ENCODE data around the gene PCDHGA9.
A peak's percentile ranks its signal among the peaks of the same experiment; 100 is the strongest.
"Not testable (repeated sequence)": the region's sequence is repeated elsewhere in the genome, so short reads cannot be mapped to it uniquely, and the experiment has no call there.

The PCDHGA9 gene

GRCh38 chr5:141371572-141372475, 30.8 kb upstream of the PCDHGA9 start:
- Mint-ChIP-seq H3K36me3 (ENCODE audit: low read depth) (peaks cover 1% of the 10 kb centered on the region), H3K9me3 (peaks cover 34% of the 10 kb centered on the region), H3K4me1 (ENCODE audit: low read depth) (peaks cover 2% of the 10 kb centered on the region), H3K4me3 (no peak overlapping the region), H3K27ac (no peak overlapping the region), H3K27me3 (ENCODE audit: low read depth) (peaks cover 14% of the 10 kb centered on the region)
- no peak for DNase-seq (ENCODE audit: low spot score)

- no peak within 1 kb of the TSS for H3K4me3 Mint-ChIP-seq
- H3K27me3 Mint-ChIP-seq (ENCODE audit: low read depth): peaks cover 12% of the 10 kb centered on the region
- peaks cover 34% of the 10 kb centered on the region for H3K9me3 Mint-ChIP-seq
- no peak within 1 kb of the TSS for H3K27ac Mint-ChIP-seq
- H3K4me1 Mint-ChIP-seq (ENCODE audit: low read depth): peaks cover 2% of the 10 kb centered on the region
- DNase-seq (ENCODE audit: low spot score): no peak
- H3K36me3 Mint-ChIP-seq (ENCODE audit: low read depth): peaks cover 1% of the 10 kb centered on the region
Observed at GRCh38 chr5:141373673-141374317, 28.8 kb upstream of the PCDHGA9 start, which contains the start of gene PCDHGA6. Gene PCDHGA6 (plus strand): TSS chr5:141373891. CDS start chr5:141374084, 193 bp downstream.

GRCh38 chr5:141374627-141375026, 28.0 kb upstream of the PCDHGA9 start:
- peaks cover 1% of the 10 kb centered on the region for H3K36me3 Mint-ChIP-seq (ENCODE audit: low read depth)
- no peak overlapping the region for H3K27ac Mint-ChIP-seq
- H3K9me3 Mint-ChIP-seq: peaks cover 34% of the 10 kb centered on the region
- no peak for DNase-seq (ENCODE audit: low spot score)
- no peak overlapping the region for H3K4me3 Mint-ChIP-seq
- peaks cover 2% of the 10 kb centered on the region for H3K4me1 Mint-ChIP-seq (ENCODE audit: low read depth)
- H3K27me3 Mint-ChIP-seq (ENCODE audit: low read depth): peaks cover 12% of the 10 kb centered on the region

- not testable (repeated sequence) for H3K27ac Mint-ChIP-seq
Observed at GRCh38 chr5:141375444-141376155, 27.0 kb upstream of the PCDHGA9 start.

GRCh38 chr5:141382469-141383294, 19.9 kb upstream of the PCDHGA9 start, which contains the start of gene PCDHGA7:
Gene PCDHGA7 (plus strand): TSS chr5:141382742. CDS start chr5:141382900, 158 bp downstream.
- H3K9me3 Mint-ChIP-seq: peaks cover 18% of the 10 kb centered on the region
- no peak for DNase-seq (ENCODE audit: low spot score)
- peak within 1 kb of the TSS; percentile 79 for H3K4me3 Mint-ChIP-seq
- peaks cover 26% of the 10 kb centered on the region for H3K27me3 Mint-ChIP-seq (ENCODE audit: low read depth)
- H3K36me3 Mint-ChIP-seq (ENCODE audit: low read depth): no peaks in the 10 kb centered on the region
- no peaks in the 10 kb centered on the region for H3K4me1 Mint-ChIP-seq (ENCODE audit: low read depth)
- no peak within 1 kb of the TSS for H3K27ac Mint-ChIP-seq

More at GRCh38 chr5:141375444-141376155, 27.0 kb upstream of the PCDHGA9 start:
- H3K27me3 Mint-ChIP-seq (ENCODE audit: low read depth); DNase-seq (ENCODE audit: low spot score); H3K36me3 Mint-ChIP-seq (ENCODE audit: low read depth); H3K4me1 Mint-ChIP-seq (ENCODE audit: low read depth); H3K4me3 Mint-ChIP-seq: not testable (repeated sequence)
- peaks cover 34% of the 10 kb centered on the region for H3K9me3 Mint-ChIP-seq

- DNase-seq (ENCODE audit: low spot score): no peak
- Mint-ChIP-seq H3K36me3 (ENCODE audit: low read depth) (no peaks in the 10 kb centered on the region), H3K27ac (no peak overlapping the region), H3K4me3 (peak overlapping the region; percentile 79), H3K27me3 (ENCODE audit: low read depth) (peaks cover 26% of the 10 kb centered on the region), H3K4me1 (ENCODE audit: low read depth) (no peaks in the 10 kb centered on the region), H3K9me3 (peaks cover 20% of the 10 kb centered on the region)
Observed at GRCh38 chr5:141383345-141383744, 19.2 kb upstream of the PCDHGA9 start.

- no peak for DNase-seq (ENCODE audit: low spot score)
- Mint-ChIP-seq H3K27me3 (ENCODE audit: low read depth) (peaks cover 26% of the 10 kb centered on the region), H3K9me3 (peaks cover 28% of the 10 kb centered on the region)
Observed at GRCh38 chr5:141384471-141385267, 17.9 kb upstream of the PCDHGA9 start.

GRCh38 chr5:141387557-141388311, 14.8 kb upstream of the PCDHGA9 start, which contains the start of gene PCDHGB4:
Gene PCDHGB4 (plus strand): TSS chr5:141387698. CDS start chr5:141387885, 187 bp downstream.
- H3K36me3 Mint-ChIP-seq (ENCODE audit: low read depth); DNase-seq (ENCODE audit: low spot score); H3K27ac Mint-ChIP-seq; H3K4me1 Mint-ChIP-seq (ENCODE audit: low read depth): not testable (repeated sequence)
- peaks cover 23% of the 10 kb centered on the region for H3K27me3 Mint-ChIP-seq (ENCODE audit: low read depth)
- peak within 1 kb of the TSS; percentile 36 for H3K4me3 Mint-ChIP-seq
- peaks cover 39% of the 10 kb centered on the region for H3K9me3 Mint-ChIP-seq

More at GRCh38 chr5:141384471-141385267, 17.9 kb upstream of the PCDHGA9 start:
- Mint-ChIP-seq H3K4me1 (ENCODE audit: low read depth) (no peaks in the 10 kb centered on the region), H3K4me3 (no peak overlapping the region), H3K27ac (no peak overlapping the region), H3K36me3 (ENCODE audit: low read depth) (no peaks in the 10 kb centered on the region)

GRCh38 chr5:141388661-141389060, 13.9 kb upstream of the PCDHGA9 start:
- DNase-seq (ENCODE audit: low spot score): no peak
- Mint-ChIP-seq H3K4me3 (no peak overlapping the region), H3K27ac (no peak overlapping the region), H3K36me3 (ENCODE audit: low read depth) (no peaks in the 10 kb centered on the region), H3K4me1 (ENCODE audit: low read depth) (no peaks in the 10 kb centered on the region), H3K9me3 (peaks cover 36% of the 10 kb centered on the region), H3K27me3 (ENCODE audit: low read depth) (peaks cover 27% of the 10 kb centered on the region)

GRCh38 chr5:141389153-141390042, 13.2 kb upstream of the PCDHGA9 start:
- DNase-seq (ENCODE audit: low spot score): no peak
- no peak overlapping the region for H3K4me3 Mint-ChIP-seq
- H3K4me1 Mint-ChIP-seq (ENCODE audit: low read depth): no peaks in the 10 kb centered on the region
- no peak overlapping the region for H3K27ac Mint-ChIP-seq
- H3K9me3 Mint-ChIP-seq: peaks cover 36% of the 10 kb centered on the region
- H3K36me3 Mint-ChIP-seq (ENCODE audit: low read depth): no peaks in the 10 kb centered on the region
- peaks cover 24% of the 10 kb centered on the region for H3K27me3 Mint-ChIP-seq (ENCODE audit: low read depth)

- DNase-seq (ENCODE audit: low spot score): no peak
- Mint-ChIP-seq H3K4me3 (no peak within 1 kb of the TSS), H3K27me3 (ENCODE audit: low read depth) (peaks cover 21% of the 10 kb centered on the region), H3K9me3 (peaks cover 37% of the 10 kb centered on the region), H3K27ac (no peak within 1 kb of the TSS), H3K36me3 (ENCODE audit: low read depth) (no peaks in the 10 kb centered on the region), H3K4me1 (ENCODE audit: low read depth) (no peaks in the 10 kb centered on the region)
Observed at GRCh38 chr5:141392429-141393198, 10.0 kb upstream of the PCDHGA9 start, which contains the start of gene PCDHGA8. Gene PCDHGA8 (plus strand): TSS chr5:141392633. CDS start chr5:141392814, 181 bp downstream.

All from T-helper 2 cell treated with Interferon-gamma antibody and Interleukin-4, amounts not matched to agents 5 μg/mL and 100 μg/mL, for 36 hours (primary cell).